ENCODE results near the gene SLC38A11. TPM values are rescaled to one million over a fixed set of nuclear protein-coding genes. Genes with fewer than 3 reads are reported as not detected.
A peak's percentile ranks its signal among the peaks of the same experiment; 100 is the strongest.

SLC38A11 gene
- polyA plus RNA-seq, 1 of the 3 experiments (the other 2 are of a cell fraction) = not detected

- no peaks in the 10 kb centered on the region for H3K27me3 ChIP-seq (ENCODE audit: insufficient read depth)
- no peaks in the 10 kb centered on the region for H3K36me3 ChIP-seq (replicated peaks in 1 of 2; ENCODE audit: control insufficient read depth in 1 of 2, insufficient read depth in 2 of 2, low read length in 1 of 2)
- no peak overlapping the region for H3K27ac ChIP-seq (ENCODE audit: low read depth in 2 of 2, low read length in 1 of 2)
- no peaks in the 10 kb centered on the region; a peak in 1 of 4 replicates for H3K4me1 ChIP-seq (ENCODE audit: control insufficient read depth in 1 of 2, insufficient read depth in 2 of 2, low read depth in 1 of 2, low read length in 1 of 2)
- H3K4me2 ChIP-seq = no peak overlapping the region
- no peaks in the 10 kb centered on the region for H4K20me1 ChIP-seq (ENCODE audit: insufficient read depth)
- no peak overlapping the region for H3K4me3 ChIP-seq (ENCODE audit: low read depth in 2 of 2, low read length in 1 of 2)
- no peak overlapping the region for H2AFZ ChIP-seq (ENCODE audit: low read depth)
- H3F3A ChIP-seq (replicated peaks; ENCODE audit: insufficient read depth) = no peaks in the 10 kb centered on the region
- POLR2A ChIA-PET = no interaction called here
- CTCF ChIA-PET = interaction anchor here (0.7 kb wide), 1 partner anchor 21 kb away, joined by 3 read pairs; no protein-coding TSS in a partner anchor
- DNase-seq = no peak
- H3K9ac ChIP-seq = no peak overlapping the region
- no peaks in the 10 kb centered on the region for H3K9me2 ChIP-seq
- no peaks in the 10 kb centered on the region for H3K79me2 ChIP-seq (ENCODE audit: insufficient read depth)
- 90% methylated on average over 7 of the region's 7 CpGs for WGBS (ENCODE audit: low lambda C conversion rate)
- no peaks in the 10 kb centered on the region for H3K9me3 ChIP-seq
- TF ChIP-seq USF1 (IDR thresholded peaks at IDR 0.05; ENCODE audit: borderline replicate concordance, low read depth) (no peak), RAD21 (IDR thresholded peaks at IDR 0.05; ENCODE audit: low read length) (no peak), MXI1 (IDR thresholded peaks at IDR 0.05; ENCODE audit: low read depth, low read length) (no peak), CHD2 (IDR thresholded peaks at IDR 0.05; ENCODE audit: low read length, partially characterized antibody) (no peak), NFIC (IDR thresholded peaks at IDR 0.05; ENCODE audit: borderline replicate concordance) (no peak), POLR2AphosphoS5 (IDR thresholded peaks at IDR 0.05; ENCODE audit: low read depth, low read length) (no peak), EZH2phosphoT487 (IDR thresholded peaks at IDR 0.05; ENCODE audit: borderline replicate concordance, low read depth) (no peak), FOSL2 (IDR thresholded peaks at IDR 0.05; ENCODE audit: borderline replicate concordance, low read depth) (no peak), FOXM1 (IDR thresholded peaks at IDR 0.05; ENCODE audit: low read depth) (no peak), NRF1 (IDR thresholded peaks at IDR 0.05; ENCODE audit: low read depth, low read length) (no peak), GABPA (IDR thresholded peaks at IDR 0.05; ENCODE audit: low read depth) (no peak), RXRA (IDR thresholded peaks at IDR 0.05; ENCODE audit: borderline replicate concordance, low read depth) (no peak), USF2 (IDR thresholded peaks at IDR 0.05; ENCODE audit: borderline replicate concordance, low read depth, low read length) (no peak), PBX3 (IDR thresholded peaks at IDR 0.05) (no peak), GATA2 (CRISPR knock-in tag; IDR thresholded peaks at IDR 0.05) (no peak), SIN3A (IDR thresholded peaks at IDR 0.05; ENCODE audit: borderline replicate concordance, low read depth, low read length) (no peak)
Measured at GRCh38 chr2:164947281-164947680, 8.0 kb downstream of the SLC38A11 start.

GRCh38 chr2:164943289-164943688, 12.0 kb downstream of the SLC38A11 start:
- ChIA-PET POLR2A (no interaction called here), CTCF (interaction anchor here (0.6 to 2.2 kb wide), 3 partner anchors 11 to 617 kb away, joined by 3 to 7 read pairs (median 3); partner anchors contain the start of gene SLC38A11)
- no peak overlapping the region for H3K9ac ChIP-seq

More at GRCh38 chr2:164943289-164943688, 12.0 kb downstream of the SLC38A11 start:
- no peak for DNase-seq
- TF ChIP-seq TCF12 (IDR thresholded peaks at IDR 0.05) (0 out of 2 replicates have a peak, but pooled peaks have one; percentile 7), JUND (IDR thresholded peaks at IDR 0.05) (no peak)
- Histone ChIP-seq H2AFZ (ENCODE audit: low read depth) (no peak overlapping the region), H4K20me1 (ENCODE audit: insufficient read depth) (no peaks in the 10 kb centered on the region), H3K9me3 (no peaks in the 10 kb centered on the region), H3K27me3 (ENCODE audit: insufficient read depth) (no peaks in the 10 kb centered on the region), H3K36me3 (replicated peaks in 1 of 2; ENCODE audit: control insufficient read depth in 1 of 2, insufficient read depth in 2 of 2, low read length in 1 of 2) (no peaks in the 10 kb centered on the region), H3K4me3 (ENCODE audit: low read depth in 2 of 2, low read length in 1 of 2) (no peak overlapping the region), H3K4me1 (ENCODE audit: control insufficient read depth in 1 of 2, insufficient read depth in 2 of 2, low read depth in 1 of 2, low read length in 1 of 2) (no peaks in the 10 kb centered on the region; a peak in 1 of 4 replicates), H3F3A (replicated peaks; ENCODE audit: insufficient read depth) (no peaks in the 10 kb centered on the region), H3K9me2 (no peaks in the 10 kb centered on the region), H3K27ac (ENCODE audit: low read depth in 2 of 2, low read length in 1 of 2) (no peak overlapping the region), H3K79me2 (ENCODE audit: insufficient read depth) (no peaks in the 10 kb centered on the region), H3K4me2 (no peak overlapping the region)
- WGBS (ENCODE audit: low lambda C conversion rate) = 96% methylated on average over 1 of the region's 1 CpG

Data from SK-N-SH (cell line).